Cardiac atrium fibroblast (primary cell): Measurements from ENCODE around the gene TOR1A. TPM values are rescaled to one million over a fixed set of nuclear protein-coding genes. Genes with fewer than 3 reads are reported as not detected.

Experiments
- total RNA-seq: library from RNA; depleted of rRNA; stranded (reverse); fragments of >200 nt; gene quantifications from 2 replicates; pipeline ENCODE4 v1.2.3, GENCODE V29; 2015

TOR1A gene, protein sequence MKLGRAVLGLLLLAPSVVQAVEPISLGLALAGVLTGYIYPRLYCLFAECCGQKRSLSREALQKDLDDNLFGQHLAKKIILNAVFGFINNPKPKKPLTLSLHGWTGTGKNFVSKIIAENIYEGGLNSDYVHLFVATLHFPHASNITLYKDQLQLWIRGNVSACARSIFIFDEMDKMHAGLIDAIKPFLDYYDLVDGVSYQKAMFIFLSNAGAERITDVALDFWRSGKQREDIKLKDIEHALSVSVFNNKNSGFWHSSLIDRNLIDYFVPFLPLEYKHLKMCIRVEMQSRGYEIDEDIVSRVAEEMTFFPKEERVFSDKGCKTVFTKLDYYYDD
- 37.7 and 57.2 TPM in 2 replicates for total RNA-seq

DNA sequence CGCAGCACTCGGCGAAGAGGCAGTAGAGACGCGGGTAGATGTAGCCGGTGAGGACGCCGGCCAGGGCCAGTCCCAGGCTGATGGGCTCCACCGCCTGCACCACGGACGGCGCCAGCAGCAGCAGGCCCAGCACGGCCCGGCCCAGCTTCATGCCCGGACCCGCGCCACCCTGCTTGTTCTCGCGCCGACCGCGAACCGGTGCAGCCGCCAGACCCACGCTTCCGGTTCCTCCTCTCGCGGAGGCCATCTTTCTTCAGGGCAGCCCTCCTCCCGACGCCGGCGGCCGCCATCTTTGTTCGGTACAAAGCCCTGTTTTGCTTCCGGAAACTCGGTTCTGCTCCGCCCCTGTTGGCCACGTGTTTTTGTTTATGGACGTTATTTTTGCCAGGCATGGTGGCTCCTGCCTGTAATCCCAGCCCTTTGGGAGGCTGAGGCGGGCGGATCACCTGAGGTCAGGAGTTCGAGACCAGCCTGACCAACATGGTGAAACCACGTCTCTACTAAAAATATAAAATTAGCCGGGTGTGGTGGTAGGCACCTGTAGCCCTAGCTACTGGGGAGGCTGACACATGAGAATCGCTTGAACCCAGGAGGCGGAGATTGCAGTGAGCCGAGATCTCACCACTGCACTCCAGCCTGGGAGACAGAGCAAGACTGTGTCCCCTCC lies at the start of gene TOR1A:
Gene TOR1A, minus strand, starts transcription at position 202 of the 667 bp plus-strand sequence. Its CDS starts 51 bp downstream, at position 151.

DNA sequence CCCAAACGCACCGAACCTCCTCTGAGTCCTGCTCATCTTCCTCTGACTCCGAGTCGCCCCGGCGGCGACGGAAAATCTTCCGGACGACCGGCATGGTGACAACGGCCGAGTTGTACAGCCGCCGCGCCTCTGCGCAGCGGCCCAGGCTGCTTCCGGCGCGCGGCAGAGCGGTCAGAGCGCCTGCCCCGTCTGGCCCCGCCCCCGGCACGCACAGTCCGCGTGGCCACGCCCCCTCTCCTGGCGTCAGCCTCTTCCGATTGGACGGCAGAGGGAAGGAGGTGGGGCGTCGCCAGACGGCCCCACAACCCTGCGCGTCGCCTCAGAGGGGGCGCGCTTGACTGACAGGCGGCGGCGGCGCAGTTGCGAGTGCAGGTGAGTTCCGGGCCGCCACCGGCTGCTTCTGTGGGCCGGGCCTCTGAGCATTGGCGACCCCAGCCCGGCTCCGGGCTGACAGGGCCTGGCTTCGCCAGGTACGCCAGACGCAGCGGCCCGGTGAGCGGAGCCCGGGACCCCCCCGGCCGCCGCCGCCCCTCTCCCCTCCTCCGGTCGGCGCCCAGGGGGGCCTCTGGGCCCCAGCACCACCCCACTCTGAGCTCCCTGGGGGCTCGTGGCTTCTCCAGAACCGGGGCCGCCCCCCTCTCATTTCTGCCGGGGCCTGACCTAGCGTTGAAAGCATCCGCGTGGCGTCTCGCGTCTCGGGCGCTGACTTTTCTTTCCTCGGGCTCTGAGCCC lies 11.4 kb upstream of the TOR1A start, which contains the start of the genes C9orf78 and USP20:
Gene C9orf78, minus strand, starts transcription at position 148 of the 732 bp plus-strand sequence. Its CDS starts 54 bp downstream, at position 94.
Gene USP20, plus strand, starts transcription at position 331 of the 732 bp plus-strand sequence. CDS start 17,098 bp downstream, outside the sequence.

DNA sequence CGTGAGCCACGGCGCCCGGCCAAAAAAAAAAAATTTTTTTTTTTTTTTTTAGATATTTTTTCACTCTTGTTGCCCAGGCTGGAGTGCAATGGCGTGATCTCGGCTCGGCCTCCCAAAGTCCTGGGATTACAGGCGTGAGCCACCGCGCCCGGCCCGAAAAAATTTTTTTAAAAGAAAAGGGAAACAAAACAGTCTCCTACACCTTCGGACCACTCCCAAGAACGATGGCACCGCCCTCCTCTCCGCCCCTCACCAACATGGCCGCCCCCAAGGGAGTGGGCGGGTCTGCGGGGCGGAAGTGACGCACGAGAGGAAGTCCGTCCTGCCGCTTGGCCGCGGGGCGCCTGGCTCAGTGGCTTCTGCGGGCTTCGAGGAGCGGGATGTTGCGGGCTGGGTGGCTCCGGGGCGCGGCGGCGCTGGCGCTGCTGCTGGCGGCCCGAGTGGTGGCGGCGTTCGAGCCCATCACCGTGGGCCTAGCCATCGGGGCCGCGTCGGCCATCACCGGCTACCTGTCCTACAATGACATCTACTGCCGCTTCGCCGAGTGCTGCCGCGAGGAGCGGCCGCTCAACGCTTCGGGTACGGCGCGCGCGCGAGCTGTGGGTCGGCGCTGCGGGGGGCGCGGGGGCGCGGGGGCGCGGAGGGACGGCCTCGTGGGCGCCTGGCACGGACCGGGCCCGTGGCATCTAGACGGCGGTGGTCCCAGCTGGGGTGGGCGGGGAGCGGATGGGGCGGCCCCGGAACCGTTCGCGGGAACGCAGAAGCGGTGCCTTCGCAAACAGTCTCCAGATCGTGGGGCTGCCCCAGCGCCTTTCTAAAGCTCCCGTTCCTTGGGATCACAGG lies 20.9 kb downstream of the TOR1A start, which contains the start of gene TOR1B:
Gene TOR1B, plus strand, starts transcription at position 352 of the 843 bp plus-strand sequence. Its CDS starts 29 bp downstream, at position 381.

Other genes with a start within 250 kb of the TOR1A start
- not detected in 2 replicates for gene C9orf50, start 203.0 kb downstream of the TOR1A start, total RNA-seq
- gene NTMT1, start 198.0 kb downstream of the TOR1A start, total RNA-seq: 27.9 and 30.7 TPM in 2 replicates
- 20.1 and 20.6 TPM in 2 replicates for gene ASB6, start 182.0 kb downstream of the TOR1A start, total RNA-seq
- gene PRRX2, start 158.5 kb downstream of the TOR1A start, total RNA-seq: 2.2 and 8.3 TPM in 2 replicates
- gene PTGES, start 71.1 kb downstream of the TOR1A start, total RNA-seq: 1.1 and 2.1 TPM in 2 replicates
- 20.0 and 34.0 TPM in 2 replicates for gene TOR1B, start 21.0 kb downstream of the TOR1A start, total RNA-seq
- gene C9orf78, start 11.1 kb upstream of the TOR1A start, total RNA-seq: 22.4 and 31.4 TPM in 2 replicates
- gene USP20, start 11.3 kb upstream of the TOR1A start, total RNA-seq: 9.4 and 14.3 TPM in 2 replicates
- gene FNBP1, start 219.1 kb upstream of the TOR1A start, total RNA-seq: 26.9 and 29.8 TPM in 2 replicates
- 20.9 and 31.6 TPM in 2 replicates for gene GPR107, start 229.8 kb upstream of the TOR1A start, total RNA-seq